Panc1 (cell line): ENCODE data around the gene PRLR.

Experiments
- CTCF ChIP-seq: fragments of 450-650 bp; IDR thresholded peaks from 2 replicates; pipeline ENCODE4 v1.5.1; 2017; ENCODE audit warnings: mild to moderate bottlenecking
- POLR2AphosphoS5 ChIP-seq: IDR thresholded peaks from 2 replicates; pipeline ENCODE4 v1.6.1; 2012; ENCODE audit warnings: mild to moderate bottlenecking, low read depth, low read length, moderate library complexity

GRCh38 chr5:35091704-35092103 lies 138.6 kb downstream of the PRLR start:
- TF ChIP-seq POLR2AphosphoS5 (no peak), CTCF (no peak)
